Melanocyte of skin (primary cell): Measurements from ENCODE around the gene DR1. TPM values are rescaled to one million over a fixed set of nuclear protein-coding genes. Genes with fewer than 3 reads are reported as not detected.

Experiments
- small RNA-seq, 2 donors: library from RNA; depleted of rRNA; stranded (forward); fragments of <200 nt; gene quantifications; one replicate each; pipeline ENCODE3, GENCODE V24; 2012
- total RNA-seq, 2 donors: library from RNA; depleted of rRNA; stranded (reverse); fragments of >200 nt; gene quantifications; 2 replicates each; pipeline ENCODE4 v1.2.3, GENCODE V29; 2012

DR1 gene
- total RNA-seq = 10 to 100 TPM; 23.4 to 40.3 TPM

DNA sequence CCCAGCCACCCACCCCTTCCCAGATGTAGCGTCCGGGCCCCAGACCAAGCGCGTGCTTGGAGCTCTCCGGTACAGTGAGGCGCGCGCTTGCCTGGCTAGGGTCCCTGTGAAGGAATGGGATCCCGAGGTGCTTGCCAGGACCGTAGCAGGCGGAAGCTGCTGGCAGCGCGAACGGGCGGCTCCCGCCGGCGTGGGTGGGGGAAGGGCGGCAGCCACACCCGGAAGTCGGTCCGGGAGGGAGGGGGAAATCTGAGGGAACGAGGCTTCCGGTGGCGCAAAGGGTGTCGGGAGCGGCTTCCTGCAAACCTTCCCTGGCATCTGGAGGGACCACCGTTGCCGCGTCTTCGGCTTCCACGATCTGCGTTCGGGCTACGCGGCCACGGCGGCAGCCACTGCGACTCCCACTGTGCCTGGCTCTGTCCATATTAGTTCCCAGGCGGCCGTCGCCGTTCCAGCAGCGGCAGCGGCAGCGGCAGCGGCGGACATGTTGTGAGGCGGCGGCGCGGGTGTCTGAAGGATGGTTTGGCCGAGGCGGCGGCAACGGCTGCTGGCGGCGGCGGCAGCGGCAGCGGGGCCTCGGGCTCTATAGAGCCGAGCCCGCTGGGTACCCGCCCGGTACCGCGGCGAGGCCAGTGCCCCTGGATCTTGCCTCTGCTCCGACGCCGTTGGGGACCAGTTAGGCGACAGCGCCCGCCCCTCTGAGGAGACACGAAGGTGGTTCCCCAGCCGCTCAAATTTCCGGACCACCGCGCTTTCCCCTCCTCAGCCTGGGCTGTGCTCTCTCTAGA lies at the start of gene DR1:
Gene DR1, plus strand, starts transcription at position 275 of the 788 bp plus-strand sequence. CDS start 739 bp downstream, outside the sequence.

Small RNAs within 50 kb of the gene (small RNA-seq; reads per million reads assigned to genes)
- gene RF00019 = 0 reads per million in 2 donors

Other genes with a start within 250 kb of the DR1 start
- gene TMED5, start 165.5 kb upstream of the DR1 start, total RNA-seq = 10 to 100 TPM; 62.3 to 69.6 TPM
- gene CCDC18, start 165.2 kb upstream of the DR1 start, total RNA-seq = 1 to 10 TPM; 4.5 to 9.7 TPM
- 10 to 100 TPM; 14.5 to 23.3 TPM for gene FNBP1L, start 102.2 kb downstream of the DR1 start, total RNA-seq